GM12878 (cell line): ENCODE measurements around the gene NUP210.

ENCODE experiments used
- ATF2 ChIP-seq: IDR thresholded peaks from 2 replicates; pipeline ENCODE4 v1.6.1; 2012; ENCODE audit warnings: low read length, inconsistent platforms
- CTCF ChIP-seq, 3 experiments: IDR thresholded peaks in 2 of 3; conservative IDR thresholded peaks in 1 of 3; 2 replicates each; pipeline ENCODE4 v1.5.1; 2011; ENCODE audit warnings: low read depth in 3 of 3, low read length in 3 of 3, mild to moderate bottlenecking in 3 of 3, control low read depth in 2 of 3, moderate library complexity in 2 of 3, inconsistent platforms in 1 of 3, mixed read lengths in 1 of 3; ENCODE audit not compliant: control insufficient read depth in 2 of 3, insufficient read depth in 1 of 3; ENCODE audit errors: extremely low read depth in 1 of 3
- EP300 ChIP-seq, 2 experiments: fragments of 150-350 bp in 1 of 2; IDR thresholded peaks; 2 replicates each; pipeline ENCODE4 v1.6.1; 2011 to 2012; ENCODE audit warnings: low read depth in 2 of 2, low read length in 2 of 2, borderline replicate concordance in 1 of 2, improper control_type of control experiment in 1 of 2, inconsistent platforms in 1 of 2; ENCODE audit not compliant: control insufficient read depth in 1 of 2
- EZH2 ChIP-seq: IDR thresholded peaks from 2 replicates; pipeline ENCODE4 v1.6.1; 2012; ENCODE audit warnings: low read depth, mild to moderate bottlenecking, control low read depth, inconsistent platforms, low read length, borderline replicate concordance; ENCODE audit not compliant: control insufficient read depth
- HDGF ChIP-seq: fragments of 450-650 bp; IDR thresholded peaks from 2 replicates; pipeline ENCODE4 v1.6.1; 2016; ENCODE audit warnings: antibody characterized with exemption
- POLR2A ChIP-seq: IDR thresholded peaks from 2 replicates; pipeline ENCODE4 v1.6.1; 2011; ENCODE audit warnings: low read depth, mild to moderate bottlenecking, low read length
- SP1 ChIP-seq: IDR thresholded peaks from one replicate; pipeline ENCODE4 v1.6.1; 2011; ENCODE audit warnings: low read depth, low read length
- TBL1XR1 ChIP-seq: IDR thresholded peaks from 2 replicates; pipeline ENCODE4 v1.6.1; 2012; ENCODE audit warnings: low read depth, low read length, improper control_type of control experiment
- ZZZ3 ChIP-seq: IDR thresholded peaks from 2 replicates; pipeline ENCODE4 v1.6.1; 2011; ENCODE audit warnings: low read depth; ENCODE audit not compliant: control insufficient read depth, insufficient read length
- TF ChIP-seq, protein P1 (sequence below): IDR thresholded peaks from 2 replicates; pipeline ENCODE4 v1.6.1; 2012; ENCODE audit warnings: mild to moderate bottlenecking, low read depth, low read length

DNA sequence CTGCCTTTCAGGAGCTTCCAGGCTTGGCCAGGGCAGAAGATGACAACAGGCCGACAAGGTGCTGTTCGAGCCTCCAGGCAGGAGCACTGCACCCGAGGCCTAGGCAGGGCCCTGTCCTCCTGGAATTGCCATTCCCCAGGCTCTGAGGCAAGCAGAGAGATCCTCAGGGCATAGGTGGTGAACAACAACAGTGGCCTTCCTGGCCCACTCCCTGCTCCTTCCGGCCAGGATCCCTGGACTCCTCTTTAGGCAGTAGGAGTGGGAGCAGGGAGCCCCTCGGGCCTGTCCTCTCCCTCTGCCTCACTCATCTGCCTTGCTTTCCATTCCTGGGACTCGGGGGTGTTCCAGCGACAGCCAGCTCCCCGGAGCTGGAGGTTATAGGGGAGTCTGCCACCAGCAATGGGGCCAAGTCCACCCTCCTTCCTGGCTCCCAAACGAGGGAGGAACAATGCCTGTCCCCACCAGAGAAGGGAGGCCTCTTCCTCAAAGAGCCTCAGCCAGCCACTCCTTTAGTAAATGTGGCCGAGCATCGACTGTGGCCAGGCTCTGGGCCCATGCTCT is 135.0 kb downstream of the NUP210 start:
- TF ChIP-seq SP1 (no peak), EP300 (IDR thresholded peaks at IDR 0.05; ENCODE audit: borderline replicate concordance in 1 of 2, control insufficient read depth in 1 of 2, low read depth in 2 of 2, low read length in 2 of 2) (no peak), CTCF (IDR thresholded peaks at IDR 0.05 in 2 of 3, conservative IDR thresholded peaks at IDR 0.05 in 1 of 3; ENCODE audit: control insufficient read depth in 2 of 3, extremely low read depth in 1 of 3, insufficient read depth in 1 of 3, low read depth in 3 of 3, low read length in 3 of 3) (no peak), HDGF (no peak), ATF2 (no peak), EZH2 (no peak), TBL1XR1 (no peak), ZZZ3 (no peak), POLR2A (no peak)
- TF ChIP-seq, protein P1, sequence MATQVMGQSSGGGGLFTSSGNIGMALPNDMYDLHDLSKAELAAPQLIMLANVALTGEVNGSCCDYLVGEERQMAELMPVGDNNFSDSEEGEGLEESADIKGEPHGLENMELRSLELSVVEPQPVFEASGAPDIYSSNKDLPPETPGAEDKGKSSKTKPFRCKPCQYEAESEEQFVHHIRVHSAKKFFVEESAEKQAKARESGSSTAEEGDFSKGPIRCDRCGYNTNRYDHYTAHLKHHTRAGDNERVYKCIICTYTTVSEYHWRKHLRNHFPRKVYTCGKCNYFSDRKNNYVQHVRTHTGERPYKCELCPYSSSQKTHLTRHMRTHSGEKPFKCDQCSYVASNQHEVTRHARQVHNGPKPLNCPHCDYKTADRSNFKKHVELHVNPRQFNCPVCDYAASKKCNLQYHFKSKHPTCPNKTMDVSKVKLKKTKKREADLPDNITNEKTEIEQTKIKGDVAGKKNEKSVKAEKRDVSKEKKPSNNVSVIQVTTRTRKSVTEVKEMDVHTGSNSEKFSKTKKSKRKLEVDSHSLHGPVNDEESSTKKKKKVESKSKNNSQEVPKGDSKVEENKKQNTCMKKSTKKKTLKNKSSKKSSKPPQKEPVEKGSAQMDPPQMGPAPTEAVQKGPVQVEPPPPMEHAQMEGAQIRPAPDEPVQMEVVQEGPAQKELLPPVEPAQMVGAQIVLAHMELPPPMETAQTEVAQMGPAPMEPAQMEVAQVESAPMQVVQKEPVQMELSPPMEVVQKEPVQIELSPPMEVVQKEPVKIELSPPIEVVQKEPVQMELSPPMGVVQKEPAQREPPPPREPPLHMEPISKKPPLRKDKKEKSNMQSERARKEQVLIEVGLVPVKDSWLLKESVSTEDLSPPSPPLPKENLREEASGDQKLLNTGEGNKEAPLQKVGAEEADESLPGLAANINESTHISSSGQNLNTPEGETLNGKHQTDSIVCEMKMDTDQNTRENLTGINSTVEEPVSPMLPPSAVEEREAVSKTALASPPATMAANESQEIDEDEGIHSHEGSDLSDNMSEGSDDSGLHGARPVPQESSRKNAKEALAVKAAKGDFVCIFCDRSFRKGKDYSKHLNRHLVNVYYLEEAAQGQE = no peak
